NCI-H146 treated with DMSO at 0.1 percent for 48 hours (cell line): ENCODE data around the gene AADACL3.
"Not testable (repeated sequence)": the region's sequence is repeated elsewhere in the genome, so short reads cannot be mapped to it uniquely, and the experiment has no call there.

ENCODE experiments used
- DNase-seq: peaks from one replicate; lab custom pipeline; 2025; ENCODE audit not compliant: unreplicated experiment; lab: John Stamatoyannopoulos, UW

The AADACL3 gene

GRCh38 chr1:12714710-12715475, 1.0 kb upstream of the AADACL3 start:
- no peak for DNase-seq

DNA sequence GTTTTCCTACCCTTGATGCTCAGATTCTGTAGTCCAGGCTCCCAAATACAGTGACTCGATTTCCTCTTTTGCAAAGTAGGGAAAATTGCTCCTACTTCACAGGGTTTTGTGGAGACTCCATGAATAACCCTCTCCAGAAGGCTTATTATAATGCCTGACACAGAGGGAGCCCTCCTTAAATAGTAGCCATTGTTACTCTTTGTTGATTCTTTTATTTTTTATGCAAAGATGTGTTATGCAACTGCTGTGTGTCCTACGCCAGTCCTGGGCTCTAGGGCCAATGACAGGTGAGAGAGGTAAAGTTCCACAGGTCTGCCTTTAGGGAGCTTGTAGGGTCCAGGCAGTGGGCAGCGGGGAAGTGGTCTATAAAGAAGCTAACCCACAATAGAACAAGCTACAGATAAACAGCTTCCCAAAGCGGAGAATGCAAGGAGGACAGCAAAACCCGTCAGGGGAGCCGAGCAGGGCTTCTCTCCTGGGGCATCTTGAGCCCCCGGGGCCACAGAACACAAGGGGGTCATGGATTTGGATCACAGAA, 1.5 kb downstream of the AADACL3 start:
- no peak for DNase-seq

GRCh38 chr1:12722626-12723025, 6.7 kb downstream of the AADACL3 start:
- no peak for DNase-seq

DNA sequence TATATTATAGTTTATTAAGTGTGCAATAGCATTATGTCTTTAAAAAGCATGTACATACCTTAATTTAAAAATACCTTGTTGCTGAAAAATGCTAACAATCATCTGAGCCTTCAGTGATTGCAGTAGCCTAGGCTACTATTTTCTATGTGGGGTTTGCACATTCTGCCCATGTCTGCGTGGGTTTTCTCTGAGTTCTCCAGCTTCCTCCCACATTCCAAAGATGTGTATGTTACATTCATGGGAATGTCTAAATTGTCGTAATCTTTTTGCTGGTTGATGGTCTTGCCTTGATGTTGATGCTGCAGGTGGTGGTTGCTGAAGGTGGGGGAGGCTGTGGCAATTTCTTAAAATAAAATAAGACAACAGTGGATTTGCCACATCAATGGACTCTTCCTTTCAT, 12.5 kb downstream of the AADACL3 start:
- no peak for DNase-seq

DNA sequence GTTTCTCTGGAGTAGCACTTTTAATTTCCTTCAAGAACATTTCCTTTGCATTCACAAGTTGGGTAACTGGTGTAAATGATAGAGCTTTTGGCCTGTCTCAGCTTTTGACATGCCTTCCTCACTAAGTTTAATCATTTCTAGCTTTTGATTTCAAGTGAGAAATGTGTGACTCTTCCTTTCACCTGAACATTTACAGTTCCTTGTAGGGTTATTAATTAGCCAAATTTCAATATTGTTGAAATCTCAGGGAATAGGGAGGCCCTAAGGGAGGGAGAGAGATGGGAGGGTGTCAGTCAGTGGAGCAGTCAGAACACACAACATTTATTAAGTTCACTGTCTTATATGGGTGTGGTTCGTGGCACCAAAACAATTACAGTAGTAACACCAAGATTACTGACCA, 14.2 kb downstream of the AADACL3 start:
- DNase-seq: no peak

GRCh38 chr1:12731084-12731483, 15.2 kb downstream of the AADACL3 start:
- not testable (repeated sequence) for DNase-seq

- DNase-seq: no peak
These were observed 18.7 kb downstream of the AADACL3 start for GRCh38 chr1:12734651-12735050.

- DNase-seq: no peak
These were observed 23.0 kb downstream of the AADACL3 start for GRCh38 chr1:12738934-12739333.

DNA sequence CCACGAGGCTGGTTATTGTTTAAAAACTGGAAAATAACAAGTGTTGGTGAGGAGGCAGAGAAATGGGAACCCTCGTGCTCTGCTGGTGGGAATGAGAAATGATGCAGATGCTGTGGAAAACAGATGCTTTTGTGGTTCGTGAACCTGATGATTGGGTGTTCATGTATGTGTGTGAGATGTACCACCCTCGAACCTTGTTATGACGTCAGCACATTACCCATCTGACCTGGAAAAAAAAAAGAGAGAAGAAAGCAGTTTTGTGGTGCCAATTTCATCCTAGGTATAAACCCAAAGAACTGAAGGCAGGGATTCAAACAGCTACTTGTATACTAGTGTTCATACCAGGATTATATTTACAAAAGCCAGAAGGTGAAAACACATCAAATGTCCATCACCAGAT, 23.7 kb downstream of the AADACL3 start:
- no peak for DNase-seq

DNA sequence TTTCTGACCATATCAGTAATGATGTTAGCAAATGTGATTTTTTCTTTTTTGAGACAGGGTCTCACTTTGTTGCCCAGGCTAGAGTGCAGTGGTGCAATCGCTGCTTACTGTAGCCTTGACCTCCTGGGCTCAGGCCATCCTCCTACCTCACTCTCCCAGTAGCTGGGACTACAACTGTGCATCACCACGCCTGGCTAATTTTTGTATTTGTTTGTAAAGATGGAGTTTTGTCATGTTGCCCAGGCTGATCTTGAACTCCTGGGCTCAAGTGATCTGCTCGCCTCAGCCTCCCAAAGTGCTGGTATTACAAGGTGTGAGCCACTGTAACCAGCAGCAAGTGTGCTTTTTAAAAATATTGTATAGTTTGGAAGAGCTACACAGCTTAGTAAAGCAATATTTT, 26.0 kb downstream of the AADACL3 start:
- no peak for DNase-seq

DNA sequence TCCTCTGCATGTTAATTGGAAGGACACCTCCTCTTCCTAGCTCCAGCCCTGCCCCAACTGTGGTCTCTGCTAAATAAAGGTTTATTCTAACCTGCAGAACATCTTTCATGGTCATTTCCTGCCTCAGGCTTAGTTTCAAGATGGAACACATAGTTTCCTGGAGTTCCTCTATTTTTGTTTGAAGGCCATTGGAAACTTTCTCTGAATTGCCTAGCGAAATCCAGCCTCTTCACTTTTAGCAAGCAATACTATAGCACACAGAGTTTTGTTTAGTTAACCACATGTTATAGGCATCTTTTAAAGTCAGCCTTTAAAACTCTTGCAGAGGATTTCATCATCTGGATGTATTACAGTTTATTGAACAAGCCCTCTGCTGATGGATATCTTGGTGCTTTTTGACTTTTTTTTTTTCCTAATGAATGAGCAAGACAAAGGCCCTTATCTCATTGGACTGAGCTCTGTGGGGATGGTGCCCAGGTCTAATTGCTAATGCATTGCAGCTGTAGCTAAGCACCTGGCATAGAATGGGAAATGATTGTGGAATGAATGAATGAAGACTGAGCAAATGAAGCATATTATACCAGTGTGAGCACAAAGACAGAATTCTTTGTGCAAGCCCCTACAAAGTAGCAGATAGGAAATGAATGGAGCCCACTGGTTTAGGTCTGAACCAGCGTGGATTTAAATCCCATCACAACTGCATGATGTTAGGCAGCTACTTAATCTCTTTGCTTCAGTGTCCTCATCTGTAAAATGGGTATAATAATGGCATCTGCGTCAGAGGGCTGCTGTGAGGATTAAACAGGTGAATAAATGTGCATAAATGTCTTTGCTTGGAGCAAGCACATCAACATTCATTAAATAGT, 29.4 kb downstream of the AADACL3 start:
- DNase-seq: no peak

DNA sequence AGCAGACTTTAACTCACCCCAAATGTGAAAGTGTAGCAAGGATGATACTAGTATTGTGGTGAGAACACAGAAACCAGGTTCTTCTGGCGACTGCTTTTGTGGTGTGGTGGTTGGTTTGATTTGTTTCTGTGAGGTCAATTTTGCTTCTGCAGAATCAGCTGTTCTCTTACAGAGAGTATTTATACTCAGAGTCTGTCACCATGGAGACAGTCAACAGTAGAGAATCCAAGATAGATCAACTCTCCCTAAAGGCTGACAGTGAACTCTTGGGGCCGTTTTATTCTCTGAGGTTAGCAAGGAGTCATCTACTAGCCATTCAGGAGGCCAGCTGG, 30.0 kb downstream of the AADACL3 start, which contains the start of gene CFAP107:
Gene CFAP107, plus strand, starts transcription at position 209 of the 332 bp plus-strand sequence. CDS start 231 bp downstream, outside the sequence.
- no peak for DNase-seq

- no peak for DNase-seq
These were observed 33.0 kb downstream of the AADACL3 start for GRCh38 chr1:12748778-12749355.

GRCh38 chr1:12754738-12755137, 38.8 kb downstream of the AADACL3 start:
- DNase-seq: no peak

GRCh38 chr1:12756273-12756672, 40.4 kb downstream of the AADACL3 start:
- no peak for DNase-seq

DNA sequence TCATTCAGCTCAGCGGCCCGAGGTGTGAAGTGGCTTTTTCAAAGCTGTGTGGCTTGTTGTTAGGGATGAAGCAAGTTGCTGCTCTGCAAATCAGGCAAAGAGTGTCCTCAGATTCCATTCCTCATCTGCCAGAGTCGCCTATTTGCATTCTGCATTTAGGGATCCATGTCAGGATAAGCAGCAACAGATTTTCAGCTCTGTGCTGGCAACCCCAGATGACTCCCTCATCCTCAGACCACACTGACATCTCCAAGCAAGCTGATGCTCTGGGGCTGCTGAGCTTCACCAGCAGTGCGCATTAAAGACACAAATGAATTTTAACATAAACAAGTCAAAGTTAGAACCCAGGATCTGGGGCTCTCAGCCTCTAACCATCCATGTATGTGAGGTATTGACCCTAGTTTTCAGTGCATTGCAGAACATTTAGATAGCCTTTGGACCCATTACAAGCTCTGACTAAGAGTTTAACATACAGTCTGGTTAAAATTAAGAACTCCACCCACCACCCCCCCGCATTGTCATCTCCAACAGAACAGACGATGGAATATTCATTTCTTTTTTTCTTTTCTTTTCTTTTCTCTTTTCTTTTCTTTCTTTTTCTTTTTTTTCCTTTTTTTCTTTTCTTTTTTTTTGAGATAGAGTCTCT, 41.0 kb downstream of the AADACL3 start:
- DNase-seq: no peak

DNA sequence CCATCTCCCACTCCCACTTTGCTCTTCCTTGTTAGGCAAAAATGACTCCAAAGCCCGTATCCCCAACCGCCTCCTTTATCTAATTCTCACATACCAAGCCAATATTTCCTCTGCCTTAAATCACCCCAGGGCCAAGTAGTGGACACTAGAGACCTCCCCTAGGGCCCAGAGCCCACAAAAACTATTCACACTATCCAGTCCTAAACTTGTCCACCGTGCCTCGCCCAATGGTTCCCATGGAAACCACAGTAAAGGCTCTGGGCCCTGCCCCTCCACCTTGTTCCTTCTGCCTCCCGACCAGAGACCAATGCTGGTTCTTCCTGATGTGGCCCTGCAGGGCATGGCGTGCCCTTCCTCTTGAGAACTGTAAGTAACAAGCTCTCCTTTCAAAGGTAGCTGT, 41.9 kb downstream of the AADACL3 start:
- DNase-seq: no peak

- DNase-seq: no peak
These were observed 44.4 kb downstream of the AADACL3 start for GRCh38 chr1:12760256-12760795.

- DNase-seq: no peak
These were observed 45.9 kb downstream of the AADACL3 start for GRCh38 chr1:12761781-12762180.

DNA sequence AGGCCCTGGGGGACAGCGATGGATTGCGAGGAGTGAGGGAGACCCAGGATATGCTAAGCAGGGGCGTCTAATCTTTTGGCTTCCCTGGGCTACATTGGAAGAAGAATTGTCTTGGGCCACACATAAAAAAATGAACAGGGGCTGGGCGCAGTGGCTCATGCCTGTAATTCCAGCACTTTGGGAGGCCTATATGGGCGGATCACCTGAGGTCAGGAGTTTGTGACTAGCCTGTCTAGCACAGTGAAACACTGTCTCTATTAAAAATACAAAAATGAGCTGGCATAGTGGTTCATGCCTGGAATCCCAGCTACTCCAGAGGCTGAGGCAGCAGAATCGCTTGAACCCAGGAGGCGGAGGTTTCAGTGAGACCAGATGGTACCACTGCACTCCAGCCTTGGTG, 46.9 kb downstream of the AADACL3 start:
- no peak for DNase-seq

DNA sequence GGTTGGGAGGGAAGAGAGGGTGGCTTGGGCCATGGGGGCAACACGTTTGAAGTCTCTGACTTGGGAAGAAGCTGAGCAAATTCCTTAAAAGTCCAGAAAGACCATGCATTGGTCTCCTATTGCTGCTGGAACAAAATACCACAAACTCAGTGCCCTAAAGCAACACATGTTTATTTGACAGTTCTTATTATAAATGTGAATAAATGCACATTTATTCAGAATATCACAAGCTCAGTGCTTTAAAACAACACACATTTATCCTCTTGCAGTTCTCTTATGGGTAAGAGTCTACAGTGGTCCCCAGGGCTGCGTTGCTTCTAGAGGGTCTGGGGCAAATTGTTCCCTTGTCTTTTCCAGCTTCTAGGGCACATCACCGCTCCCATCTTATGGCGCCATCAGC, 47.6 kb downstream of the AADACL3 start:
- DNase-seq: no peak
